Trophoblast cell (in vitro differentiated cells and primary cell): ENCODE data around the gene NIN.
A peak's percentile ranks its signal among the peaks of the same experiment; 100 is the strongest.
"Not testable (repeated sequence)": the region's sequence is repeated elsewhere in the genome, so short reads cannot be mapped to it uniquely, and the experiment has no call there.

ENCODE experiments used
- DNase-seq, 2 donors: peaks; one replicate each; pipeline ENCODE4 v3.0.0-alpha.2; 2016
- H2AFZ ChIP-seq: 2 replicates; pipeline ENCODE4 v1.6.1; 2013; ENCODE audit warnings: low read length, moderate library complexity, mild to moderate bottlenecking; ENCODE audit not compliant: insufficient read depth, poor library complexity
- H2AK5ac ChIP-seq: 2 replicates; pipeline ENCODE4 v1.6.1; 2013; ENCODE audit warnings: mild to moderate bottlenecking, low read length
- H2BK120ac ChIP-seq: 2 replicates; pipeline ENCODE4 v1.6.1; 2013; ENCODE audit warnings: low read length, mild to moderate bottlenecking, moderate library complexity; ENCODE audit not compliant: insufficient read depth, poor library complexity
- H2BK12ac ChIP-seq: 2 replicates; pipeline ENCODE4 v1.6.1; 2013; ENCODE audit warnings: mild to moderate bottlenecking, low read length, moderate library complexity
- H2BK5ac ChIP-seq: 2 replicates; pipeline ENCODE4 v1.6.1; 2013; ENCODE audit warnings: low read length, low read depth, moderate library complexity, mild to moderate bottlenecking; ENCODE audit not compliant: poor library complexity
- H3K14ac ChIP-seq: 2 replicates; pipeline ENCODE4 v1.6.1; 2013; ENCODE audit warnings: mild to moderate bottlenecking, low read length
- H3K18ac ChIP-seq: 2 replicates; pipeline ENCODE4 v1.6.1; 2013; ENCODE audit warnings: mild to moderate bottlenecking, low read length
- H3K23ac ChIP-seq: 2 replicates; pipeline ENCODE4 v1.6.1; 2013; ENCODE audit warnings: low read length
- H3K27ac ChIP-seq: 2 replicates; pipeline ENCODE4 v1.5.1; 2013; ENCODE audit warnings: low read depth, mild to moderate bottlenecking, inconsistent platforms, low read length, moderate library complexity
- H3K27me3 ChIP-seq: 2 replicates; pipeline ENCODE4 v1.6.1; 2013; ENCODE audit warnings: inconsistent platforms, mild to moderate bottlenecking, low read length, moderate library complexity; ENCODE audit not compliant: insufficient read depth
- H3K36me3 ChIP-seq, 2 experiments: 1 replicate in 1 of 2; 2 replicates in 1 of 2; pipeline ENCODE4 v1.6.1; 2013; ENCODE audit warnings: low read length in 2 of 2, mild to moderate bottlenecking in 2 of 2, moderate library complexity in 1 of 2; ENCODE audit not compliant: insufficient read depth in 2 of 2, control insufficient read depth in 1 of 2
- H3K4ac ChIP-seq: 2 replicates; pipeline ENCODE4 v1.6.1; 2013; ENCODE audit warnings: low read depth, mild to moderate bottlenecking, low read length, moderate library complexity
- H3K4me1 ChIP-seq, 2 experiments: 1 replicate in 1 of 2; 2 replicates in 1 of 2; pipeline ENCODE4 v1.6.1; 2013; ENCODE audit warnings: low read length in 2 of 2, mild to moderate bottlenecking in 2 of 2, moderate library complexity in 1 of 2; ENCODE audit not compliant: insufficient read depth in 2 of 2, control insufficient read depth in 1 of 2
- H3K4me2 ChIP-seq: 2 replicates; pipeline ENCODE4 v1.6.1; 2013; ENCODE audit warnings: inconsistent platforms, mild to moderate bottlenecking, low read length, moderate library complexity
- H3K4me3 ChIP-seq: 2 replicates; pipeline ENCODE4 v1.5.1; 2013; ENCODE audit warnings: mild to moderate bottlenecking, low read depth, low read length, inconsistent platforms
- H3K79me1 ChIP-seq: one replicate; pipeline ENCODE4 v1.6.1; 2013; ENCODE audit warnings: low read length
- H3K79me2 ChIP-seq: 2 replicates; pipeline ENCODE4 v1.6.1; 2013; ENCODE audit warnings: low read length, mild to moderate bottlenecking; ENCODE audit not compliant: control insufficient read depth, insufficient read depth, poor library complexity
- H3K9ac ChIP-seq: 2 replicates; pipeline ENCODE4 v1.6.1; 2013; ENCODE audit warnings: mild to moderate bottlenecking, low read length
- H3K9me3 ChIP-seq: 2 replicates; pipeline ENCODE4 v1.6.1; 2013; ENCODE audit warnings: low read depth, mild to moderate bottlenecking, control low read depth, inconsistent platforms, low read length; ENCODE audit not compliant: insufficient read depth
- H4K12ac ChIP-seq: 2 replicates; pipeline ENCODE4 v1.6.1; 2013; ENCODE audit warnings: low read depth, mild to moderate bottlenecking, low read length, moderate library complexity
- H4K8ac ChIP-seq: 2 replicates; pipeline ENCODE4 v1.6.1; 2013; ENCODE audit warnings: low read depth, mild to moderate bottlenecking, low read length, moderate library complexity
- H4K91ac ChIP-seq: one replicate; pipeline ENCODE4 v1.6.1; 2013; ENCODE audit warnings: low read depth, mild to moderate bottlenecking, low read length, moderate library complexity
- WGBS: extraction: QIAGEN DNeasy Blood & Tissue Kit; methylation state at CpG from one replicate; pipeline ENCODE4 v1.1.7; 2013; ENCODE audit warnings: missing lambda C conversion rate; ENCODE audit not compliant: insufficient read length, insufficient coverage; ENCODE audit errors: extremely low coverage; 5-methylcytosine and 5-hydroxymethylcytosine counted together

NIN gene

GRCh38 chr14:50697659-50698290, 133.2 kb downstream of the NIN start:
- Histone ChIP-seq H2BK12ac (no peak overlapping the region), H2AK5ac (no peak overlapping the region), H4K91ac (no peak overlapping the region), H2AFZ (no peak overlapping the region), H3K4me3 (no peak overlapping the region), H2BK120ac (no peak overlapping the region), H4K8ac (no peak overlapping the region), H4K12ac (no peak overlapping the region), H3K23ac (no peak overlapping the region), H3K18ac (no peak overlapping the region), H3K4me1 (no peaks in the 10 kb centered on the region), H3K9ac (no peak overlapping the region), H3K36me3 (no peaks in the 10 kb centered on the region), H3K27ac (no peak overlapping the region), H2BK5ac (no peak overlapping the region), H3K9me3 (peaks cover 3% of the 10 kb centered on the region), H3K4ac (no peak overlapping the region), H3K4me2 (no peak overlapping the region), H3K79me2 (no peaks in the 10 kb centered on the region), H3K79me1 (no peaks in the 10 kb centered on the region), H3K14ac (no peak overlapping the region), H3K27me3 (no peaks in the 10 kb centered on the region)
- DNase-seq, result no peak
- whole genome bisulfite sequencing, result no CpG with 5 or more reads among the region's 4 CpGs

- H3K27ac ChIP-seq, H3K4me3 ChIP-seq, H3K36me3 ChIP-seq, H3K23ac ChIP-seq, H3K4me2 ChIP-seq, H3K79me2 ChIP-seq, H3K4ac ChIP-seq, H3K9ac ChIP-seq, H4K12ac ChIP-seq, H4K8ac ChIP-seq, DNase-seq, H2AFZ ChIP-seq, H2BK120ac ChIP-seq, H2AK5ac ChIP-seq, H2BK12ac ChIP-seq, H3K4me1 ChIP-seq, H2BK5ac ChIP-seq, H3K9me3 ChIP-seq, H3K18ac ChIP-seq, H3K79me1 ChIP-seq, H3K14ac ChIP-seq, H3K27me3 ChIP-seq, H4K91ac ChIP-seq: not testable (repeated sequence)
- no CpG with 5 or more reads among the region's 3 CpGs for WGBS
These were observed 136.7 kb downstream of the NIN start for GRCh38 chr14:50694260-50694659.

GRCh38 chr14:50688875-50689274, 142.1 kb downstream of the NIN start:
- Histone ChIP-seq H3K27ac (no peak overlapping the region), H3K9ac (no peak overlapping the region), H3K23ac (no peak overlapping the region), H3K4me2 (no peak overlapping the region), H3K36me3 (no peaks in the 10 kb centered on the region), H3K14ac (no peak overlapping the region), H4K91ac (no peak overlapping the region), H3K9me3 (no peaks in the 10 kb centered on the region), H2AFZ (no peak overlapping the region), H4K12ac (no peak overlapping the region), H3K79me1 (no peaks in the 10 kb centered on the region), H3K27me3 (no peaks in the 10 kb centered on the region), H3K18ac (no peak overlapping the region), H3K4me1 (no peaks in the 10 kb centered on the region), H4K8ac (no peak overlapping the region), H3K4ac (no peak overlapping the region), H3K4me3 (no peak overlapping the region), H2BK5ac (no peak overlapping the region), H2BK12ac (no peak overlapping the region), H3K79me2 (no peaks in the 10 kb centered on the region), H2AK5ac (no peak overlapping the region), H2BK120ac (no peak overlapping the region)
- WGBS, result no CpG with 5 or more reads among the region's 1 CpG
- DNase-seq, result peak in 1 of 2 donors; percentile 24

- no peaks in the 10 kb centered on the region for H3K79me2 ChIP-seq
- H3K23ac ChIP-seq, result no peak overlapping the region
- H2AK5ac ChIP-seq, result no peak overlapping the region
- H4K12ac ChIP-seq, result no peak overlapping the region
- no peak overlapping the region for H3K4me2 ChIP-seq
- peaks cover 3 to 8% of the 10 kb centered on the region in 2 experiments for H3K4me1 ChIP-seq
- H2BK12ac ChIP-seq, result no peak overlapping the region
- no peak for DNase-seq
- no peak overlapping the region for H4K91ac ChIP-seq
- no peak overlapping the region for H3K14ac ChIP-seq
- no peaks in the 10 kb centered on the region for H3K27me3 ChIP-seq
- no peak overlapping the region for H3K4me3 ChIP-seq
- no peaks in the 10 kb centered on the region for H3K36me3 ChIP-seq
- no peak overlapping the region for H3K9ac ChIP-seq
- no peak overlapping the region for H3K27ac ChIP-seq
- H3K18ac ChIP-seq, result no peak overlapping the region
- H2AFZ ChIP-seq, result no peak overlapping the region
- H2BK5ac ChIP-seq, result no peak overlapping the region
- H3K9me3 ChIP-seq, result no peaks in the 10 kb centered on the region
- no peak overlapping the region for H4K8ac ChIP-seq
- H3K4ac ChIP-seq, result no peak overlapping the region
- H2BK120ac ChIP-seq, result no peak overlapping the region
- H3K79me1 ChIP-seq, result no peaks in the 10 kb centered on the region
These were observed 151.3 kb downstream of the NIN start for GRCh38 chr14:50679674-50680073.
